ENCODE data around the gene ITGB1BP1.

DNA sequence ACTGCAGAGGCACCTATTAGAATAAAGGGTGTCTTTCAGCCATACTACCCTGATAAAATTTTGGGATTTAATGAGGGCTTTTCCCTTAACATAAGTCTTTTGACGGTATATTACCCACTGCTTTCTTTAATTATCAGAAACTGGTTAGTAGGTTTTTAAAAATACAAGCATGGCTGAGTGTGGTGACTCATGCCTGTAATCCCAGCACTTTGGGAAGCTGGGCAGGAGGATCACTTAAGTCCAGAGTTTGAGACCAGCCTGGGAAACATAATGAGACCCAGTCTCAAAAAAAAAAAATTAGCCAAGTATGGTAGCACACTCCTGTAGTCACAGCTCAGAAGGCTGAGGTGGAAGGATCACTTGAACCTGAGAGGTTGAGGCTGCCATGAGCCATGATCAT lies 16.2 kb upstream of the ITGB1BP1 start:
- TF ChIP-seq CTCF (IDR thresholded peaks at IDR 0.05) (no peak), EP300 (IDR thresholded peaks at IDR 0.05) (no peak)

All from tibial nerve (tissue), 4 donors.